PC-3 (cell line): ENCODE measurements around the gene RNU7-1. TPM values are rescaled to one million over a fixed set of nuclear protein-coding genes. Genes with fewer than 3 reads are reported as not detected.

Experiments used
- ATAC-seq: fragments of 200-7000 bp; cut with Tn5 transposase; 2 replicates; pipeline ENCODE4 v1.9.1; 2020; ENCODE audit warnings: mild to moderate bottlenecking, moderate library complexity
- BruUV-seq: library from RNA; stranded (reverse); fragments of 400-500 nt; replicated peaks from 2 replicates; lab custom pipeline; 2021; lab: Mats Ljungman, UMichigan
- CTCF ChIA-PET: fragments of 300-600 bp; sonication (Branson Sonifier 250); formaldehyde crosslinking; loops from one replicate; lab custom pipeline; 2022; ENCODE audit warnings: antibody characterized with exemption; lab: Charles Lee
- POLR2A ChIA-PET: fragments of 300-600 bp; sonication (Branson Sonifier 250); formaldehyde crosslinking; loops from one replicate; lab custom pipeline; 2022; ENCODE audit warnings: antibody characterized with exemption; ENCODE audit not compliant: unreplicated experiment; lab: Charles Lee
- DNase-seq: peaks from one replicate; pipeline ENCODE4 v3.0.0-alpha.2; 2015
- H2AFZ ChIP-seq: fragments of 300-600 bp; sonication (generic); 2 replicates; pipeline ENCODE4 v1.6.0; 2016; ENCODE audit warnings: antibody characterized with exemption, low read length
- H3F3A ChIP-seq: fragments of 300-600 bp; sonication (generic); one replicate; pipeline ENCODE4 v1.6.0; 2017; ENCODE audit warnings: antibody characterized with exemption, low read length, control low read depth, mild to moderate bottlenecking; ENCODE audit not compliant: unreplicated experiment
- H3K27ac ChIP-seq: fragments of 300-600 bp; sonication (generic); 2 replicates; pipeline ENCODE4 v1.5.1; 2016; ENCODE audit warnings: mild to moderate bottlenecking, low read length
- H3K27me3 ChIP-seq: fragments of 300-600 bp; sonication (generic); 2 replicates; pipeline ENCODE4 v1.6.1; 2016; ENCODE audit warnings: low read length, mixed read lengths
- H3K36me3 ChIP-seq: fragments of 300-600 bp; sonication (generic); 2 replicates; pipeline ENCODE4 v1.6.1; 2016; ENCODE audit warnings: low read depth, mixed run types, low read length, mixed read lengths
- H3K4me1 ChIP-seq: fragments of 300-600 bp; sonication (generic); 2 replicates; pipeline ENCODE4 v1.5.1; 2016; ENCODE audit warnings: low read length; ENCODE audit not compliant: insufficient read depth
- H3K4me2 ChIP-seq: fragments of 300-600 bp; sonication (generic); 2 replicates; pipeline ENCODE4 v1.6.0; 2016; ENCODE audit warnings: low read length
- H3K4me3 ChIP-seq: fragments of 300-600 bp; sonication (generic); 2 replicates; pipeline ENCODE4 v1.5.1; 2016; ENCODE audit warnings: mild to moderate bottlenecking, low read length, mixed read lengths
- H3K79me2 ChIP-seq: fragments of 300-600 bp; sonication (generic); 2 replicates; pipeline ENCODE4 v1.6.1; 2017; ENCODE audit warnings: low read length, mixed read lengths
- H3K9ac ChIP-seq: fragments of 300-600 bp; sonication (generic); 2 replicates; pipeline ENCODE4 v1.6.0; 2016; ENCODE audit warnings: mild to moderate bottlenecking, low read length
- H3K9me2 ChIP-seq: fragments of 300-600 bp; sonication (generic); replicated peaks from 2 replicates; pipeline ENCODE4 v1.6.1; 2016; ENCODE audit warnings: mixed run types, low read length, mixed read lengths
- H3K9me3 ChIP-seq: fragments of 300-600 bp; sonication (generic); 2 replicates; pipeline ENCODE4 v1.6.1; 2016; ENCODE audit warnings: low read length, mixed read lengths
- H4K20me1 ChIP-seq: fragments of 300-600 bp; sonication (generic); 2 replicates; pipeline ENCODE4 v1.6.1; 2016; ENCODE audit warnings: low read length, mixed read lengths
- CTCF ChIP-seq: fragments of 300-600 bp; sonication (generic); conservative IDR thresholded peaks from 2 replicates; pipeline ENCODE4 v1.5.1; 2017; ENCODE audit warnings: antibody characterized with exemption, low read depth, mild to moderate bottlenecking, low read length
- EZH2 ChIP-seq: fragments of 300-600 bp; sonication (generic); IDR thresholded peaks from one replicate; pipeline ENCODE4 v1.6.1; 2017; ENCODE audit warnings: antibody characterized with exemption, mild to moderate bottlenecking, low read length; ENCODE audit not compliant: unreplicated experiment
- EZH2phosphoT487 ChIP-seq: fragments of 300-600 bp; sonication (generic); IDR thresholded peaks from 2 replicates; pipeline ENCODE4 v1.6.1; 2018; ENCODE audit warnings: mild to moderate bottlenecking, antibody characterized with exemption, low read length, borderline replicate concordance
- intact Hi-C: fragments of 100-400 bp; cut with micrococcal nuclease; formaldehyde crosslinking; loops from 2 replicates; pipeline ENCODE4 v1.9.0; 2023
- total RNA-seq: library from RNA; depleted of rRNA; stranded (reverse); fragments of >200 nt; gene quantifications from 2 replicates; pipeline ENCODE4 v1.2.3, GENCODE V29; 2014

RNU7-1 gene
- total RNA-seq, 1 experiment from 2014 or later, result not detected

- DNase-seq (peak; percentile 76), ATAC-seq (peak; percentile 33)
- H3K79me2 ChIP-seq, result peaks cover 11% of the 10 kb centered on the region; the same call in 1 of the 2 replicates
- peaks cover 18% of the 10 kb centered on the region for H3K4me1 ChIP-seq
- no peaks in the 10 kb centered on the region for H3K9me2 ChIP-seq
- intact Hi-C loops, result no loop called here
- H3K36me3 ChIP-seq, result no peaks in the 10 kb centered on the region
- POLR2A ChIA-PET, result interaction anchor here (0.6 to 1.3 kb wide), 3 partner anchors 18 to 331 kb away, joined by 3 to 18 read pairs (median 17); no protein-coding TSS in a partner anchor
- BruUV-seq, result no TSS peak
- CTCF ChIA-PET, result interaction anchor here (0.6 to 2.0 kb wide), 5 partner anchors 18 to 100 kb away, joined by 3 to 10 read pairs (median 4); partner anchors contain the start of genes LPCAT3 and SPSB2
- peak overlapping the region; percentile 33; the same call in 1 of the 2 replicates for H3K4me3 ChIP-seq
- no peaks in the 10 kb centered on the region for H4K20me1 ChIP-seq
- no peak for TF ChIP-seq EZH2phosphoT487
- TF ChIP-seq EZH2, result no peak
- TF ChIP-seq CTCF, result no peak
- peak overlapping the region; percentile 94 for H3K27ac ChIP-seq
- peaks cover 9% of the 10 kb centered on the region for H3F3A ChIP-seq
- H3K27me3 ChIP-seq, result no peaks in the 10 kb centered on the region
- peak overlapping the region; percentile 96 for H3K4me2 ChIP-seq
- H2AFZ ChIP-seq, result no peak overlapping the region
- H3K9ac ChIP-seq, result peak overlapping the region; percentile 72
- no peaks in the 10 kb centered on the region for H3K9me3 ChIP-seq
Observed at GRCh38 chr12:6943389-6943721, 261 bp upstream of the RNU7-1 start.

- no TSS peak for BruUV-seq
- no peaks in the 10 kb centered on the region for H3K36me3 ChIP-seq
- no peaks in the 10 kb centered on the region for H3K9me2 ChIP-seq
- POLR2A ChIA-PET, result interaction anchor here (0.6 to 1.3 kb wide), 6 partner anchors 15 to 164 kb away, joined by 4 to 18 read pairs (median 8); partner anchors contain the start of gene ENO2
- peaks cover 11% of the 10 kb centered on the region; the same call in 1 of the 2 replicates for H3K79me2 ChIP-seq
- no peaks in the 10 kb centered on the region for H4K20me1 ChIP-seq
- peaks cover 9% of the 10 kb centered on the region for H3F3A ChIP-seq
- H3K27ac ChIP-seq, result peak overlapping the region; percentile 94
- no peaks in the 10 kb centered on the region for H3K27me3 ChIP-seq
- H3K4me3 ChIP-seq, result peak overlapping the region; percentile 72
- DNase-seq, result peak; percentile 89
- TF ChIP-seq CTCF (peak; percentile 77), EZH2phosphoT487 (no peak)
- peak overlapping the region; percentile 43 for H3K9ac ChIP-seq
- peaks cover 18% of the 10 kb centered on the region for H3K4me1 ChIP-seq
- peak overlapping the region; percentile 96 for H3K4me2 ChIP-seq
- CTCF ChIA-PET, result interaction anchor here (0.6 to 2.0 kb wide), 8 partner anchors 17 to 596 kb away, joined by 3 to 10 read pairs (median 4); partner anchors contain the start of genes LPCAT3 and SPSB2
- ATAC-seq, result peak; percentile 39
- intact Hi-C loops, result loop anchor here (1.0 to 2.0 kb wide), 3 partner anchors 21 to 169 kb away; partner anchors contain the start of gene LPCAT3
- no peaks in the 10 kb centered on the region for H3K9me3 ChIP-seq
- no peak overlapping the region for H2AFZ ChIP-seq
Observed at GRCh38 chr12:6944381-6945186, 968 bp downstream of the RNU7-1 start.
